Activated T-cell treated with anti-CD3 and anti-CD28 coated beads, Interleukin-2, amount 50 U/mL, for 4 hours (primary cell): ENCODE data around the gene CBX2. TPM values are rescaled to one million over a fixed set of nuclear protein-coding genes. Genes with fewer than 3 reads are reported as not detected.

Experiments used
- ATAC-seq, 2 donors: fragments of 200-7000 bp; cut with Tn5 transposase; one replicate each; pipeline ENCODE4 v1.10.0; 2021
- DNase-seq: peaks from one replicate; pipeline ENCODE4 v3.0.0-alpha.2; 2020
- H3K27me3 Mint-ChIP-seq: one replicate; pipeline ENCODE4 v1.8.0; 2021; ENCODE audit warnings: low read depth, mixed read lengths
- H3K36me3 Mint-ChIP-seq: one replicate; pipeline ENCODE4 v1.8.0; 2022; ENCODE audit warnings: mixed read lengths; ENCODE audit not compliant: insufficient read depth
- H3K4me1 Mint-ChIP-seq: one replicate; pipeline ENCODE4 v1.8.0; 2021; ENCODE audit warnings: low read depth, mixed read lengths
- H3K4me3 Mint-ChIP-seq: one replicate; pipeline ENCODE4 v1.8.0; 2021; ENCODE audit warnings: mild to moderate bottlenecking, moderate library complexity, mixed read lengths
- H3K9me3 Mint-ChIP-seq: one replicate; pipeline ENCODE4 v1.8.0; 2021; ENCODE audit warnings: mixed read lengths
- total RNA-seq, 3 donors: library from RNA; stranded (reverse); gene quantifications; one replicate each; pipeline ENCODE4 v1.2.1, GENCODE V29; 2021

Gene CBX2
- total RNA-seq, 3 donors from 2014 or later: 1.0 to 2.6 (median 1.4) TPM

DNA sequence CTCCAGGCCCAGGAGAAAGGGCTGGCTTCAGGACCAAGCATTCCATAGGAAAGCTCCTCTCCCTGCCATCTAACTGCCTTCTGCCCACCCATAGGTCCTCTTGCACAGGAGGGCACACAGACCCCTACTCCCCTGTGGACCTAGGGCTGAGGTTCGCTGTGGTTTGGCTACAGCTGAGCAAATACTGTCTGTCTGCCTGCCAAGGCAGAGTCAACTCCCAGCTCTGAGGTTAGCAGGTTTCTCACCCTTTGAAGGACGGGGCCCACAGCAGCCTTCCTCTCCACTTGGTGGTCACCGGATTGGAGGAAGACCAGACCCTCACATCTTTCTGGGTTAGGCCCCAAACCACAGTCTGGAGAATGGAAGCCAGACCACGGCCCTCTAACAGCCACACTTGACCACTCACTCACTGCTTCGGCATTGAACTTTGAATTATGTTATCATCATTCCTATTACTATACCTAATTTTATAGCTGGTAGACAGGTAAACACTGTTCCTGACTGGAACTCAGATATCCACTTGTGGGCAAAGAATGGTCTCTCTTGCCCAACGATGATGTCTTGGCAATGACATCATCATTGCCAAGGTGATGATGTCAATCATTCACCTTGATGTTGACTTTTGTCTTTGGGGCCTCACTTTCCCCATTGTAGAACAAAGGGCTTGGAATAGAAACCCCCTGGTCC lies 47.1 kb downstream of the CBX2 start:
- DNase-seq (no peak), ATAC-seq (no peak)
- Mint-ChIP-seq H3K4me3 (no peak overlapping the region), H3K4me1 (peaks cover 11% of the 10 kb centered on the region), H3K27me3 (peaks cover 19% of the 10 kb centered on the region), H3K9me3 (no peaks in the 10 kb centered on the region), H3K36me3 (no peaks in the 10 kb centered on the region)

- DNase-seq (no peak), ATAC-seq (no peak)
- H3K4me3 Mint-ChIP-seq: no peak overlapping the region
- no peaks in the 10 kb centered on the region for H3K9me3 Mint-ChIP-seq
- H3K36me3 Mint-ChIP-seq: no peaks in the 10 kb centered on the region
- H3K4me1 Mint-ChIP-seq: peaks cover 11% of the 10 kb centered on the region
- H3K27me3 Mint-ChIP-seq: peaks cover 14% of the 10 kb centered on the region
These were observed 47.6 kb downstream of the CBX2 start for GRCh38 chr17:79825580-79825921.

GRCh38 chr17:79826204-79826680 lies 48.3 kb downstream of the CBX2 start:
- Mint-ChIP-seq H3K4me3 (no peak overlapping the region), H3K4me1 (peaks cover 11% of the 10 kb centered on the region), H3K9me3 (no peaks in the 10 kb centered on the region), H3K27me3 (peaks cover 9% of the 10 kb centered on the region), H3K36me3 (no peaks in the 10 kb centered on the region)
- no peak for DNase-seq
- ATAC-seq: no peak

GRCh38 chr17:79826841-79827578 lies 49.1 kb downstream of the CBX2 start:
- no peaks in the 10 kb centered on the region for H3K36me3 Mint-ChIP-seq
- peaks cover 7% of the 10 kb centered on the region for H3K27me3 Mint-ChIP-seq
- DNase-seq: no peak
- no peaks in the 10 kb centered on the region for H3K9me3 Mint-ChIP-seq
- H3K4me3 Mint-ChIP-seq: no peak overlapping the region
- peaks cover 13% of the 10 kb centered on the region for H3K4me1 Mint-ChIP-seq
- ATAC-seq: no peak

DNA sequence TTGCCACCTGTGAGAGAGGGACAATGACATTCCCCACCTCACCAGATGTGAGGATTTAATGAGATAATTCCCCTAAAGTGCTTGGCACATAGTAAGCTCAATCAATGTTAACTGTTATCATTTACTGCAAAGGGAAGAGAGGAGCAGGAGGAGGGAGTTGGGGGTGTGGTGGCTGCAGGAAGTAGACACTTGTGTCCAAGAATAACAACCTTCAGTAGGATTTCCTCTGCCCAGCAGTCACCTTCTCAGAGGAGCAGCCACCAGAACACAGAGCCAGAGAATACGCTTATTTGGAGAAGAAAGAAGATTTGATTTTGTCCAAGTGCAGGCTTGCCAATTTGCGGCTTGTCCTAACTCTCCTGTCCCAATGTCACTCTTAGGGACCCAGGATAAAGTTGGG lies 51.1 kb downstream of the CBX2 start:
- Mint-ChIP-seq H3K36me3 (peaks cover 3% of the 10 kb centered on the region), H3K27me3 (peaks cover 7% of the 10 kb centered on the region), H3K4me3 (no peak overlapping the region), H3K9me3 (no peaks in the 10 kb centered on the region), H3K4me1 (peaks cover 19% of the 10 kb centered on the region)
- DNase-seq (no peak), ATAC-seq (no peak)

- Mint-ChIP-seq H3K36me3 (peaks cover 3% of the 10 kb centered on the region), H3K9me3 (no peaks in the 10 kb centered on the region), H3K4me1 (peaks cover 19% of the 10 kb centered on the region), H3K4me3 (no peak overlapping the region), H3K27me3 (peaks cover 5% of the 10 kb centered on the region)
- DNase-seq (no peak), ATAC-seq (no peak)
These were observed 51.5 kb downstream of the CBX2 start for GRCh38 chr17:79829457-79829856.

DNA sequence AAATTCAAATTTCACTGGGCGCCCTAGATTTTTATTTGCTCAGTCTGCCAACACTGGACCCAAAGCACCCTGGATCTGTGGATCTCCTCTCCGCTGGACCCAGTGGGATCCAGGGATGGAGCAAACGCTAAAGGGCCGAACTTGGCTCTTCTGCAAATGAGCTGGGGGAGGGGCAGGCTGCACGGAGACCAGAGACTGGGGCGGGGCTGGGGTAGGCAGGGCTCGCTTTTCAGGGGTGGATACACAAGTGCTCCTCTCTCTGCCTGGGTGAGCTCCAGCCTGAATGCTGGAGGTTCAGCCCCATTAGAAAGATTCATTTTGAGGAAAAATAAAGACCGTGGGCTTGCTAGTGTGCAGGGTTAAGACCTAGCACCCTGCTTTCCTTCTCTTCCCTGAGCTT lies 52.4 kb downstream of the CBX2 start:
- H3K36me3 Mint-ChIP-seq: peaks cover 5% of the 10 kb centered on the region
- peaks cover 22% of the 10 kb centered on the region for H3K4me1 Mint-ChIP-seq
- no peak for ATAC-seq
- peaks cover 4% of the 10 kb centered on the region for H3K27me3 Mint-ChIP-seq
- no peak overlapping the region for H3K4me3 Mint-ChIP-seq
- no peak for DNase-seq
- no peaks in the 10 kb centered on the region for H3K9me3 Mint-ChIP-seq

GRCh38 chr17:79830763-79831264 lies 52.9 kb downstream of the CBX2 start:
- no peaks in the 10 kb centered on the region for H3K9me3 Mint-ChIP-seq
- DNase-seq: no peak
- peaks cover 4% of the 10 kb centered on the region for H3K27me3 Mint-ChIP-seq
- H3K4me1 Mint-ChIP-seq: peaks cover 22% of the 10 kb centered on the region
- peaks cover 5% of the 10 kb centered on the region for H3K36me3 Mint-ChIP-seq
- ATAC-seq: no peak
- no peak overlapping the region for H3K4me3 Mint-ChIP-seq

- H3K9me3 Mint-ChIP-seq: no peaks in the 10 kb centered on the region
- H3K36me3 Mint-ChIP-seq: peaks cover 5% of the 10 kb centered on the region
- no peak for DNase-seq
- ATAC-seq: no peak
- no peak overlapping the region for H3K4me3 Mint-ChIP-seq
- peaks cover 3% of the 10 kb centered on the region for H3K27me3 Mint-ChIP-seq
- peaks cover 16% of the 10 kb centered on the region for H3K4me1 Mint-ChIP-seq
These were observed 53.6 kb downstream of the CBX2 start for GRCh38 chr17:79831265-79832217.

- Mint-ChIP-seq H3K27me3 (no peaks in the 10 kb centered on the region), H3K4me1 (peaks cover 22% of the 10 kb centered on the region), H3K36me3 (peaks cover 5% of the 10 kb centered on the region), H3K4me3 (peak overlapping the region; percentile 24), H3K9me3 (no peaks in the 10 kb centered on the region)
- ATAC-seq (no peak), DNase-seq (no peak)
These were observed 54.5 kb downstream of the CBX2 start for GRCh38 chr17:79832218-79833109.

GRCh38 chr17:79833110-79833450 lies 55.1 kb downstream of the CBX2 start:
- no peak for ATAC-seq
- Mint-ChIP-seq H3K9me3 (no peaks in the 10 kb centered on the region), H3K4me3 (peak overlapping the region; percentile 24), H3K4me1 (peaks cover 27% of the 10 kb centered on the region), H3K27me3 (no peaks in the 10 kb centered on the region), H3K36me3 (peaks cover 5% of the 10 kb centered on the region)
- DNase-seq: no peak

DNA sequence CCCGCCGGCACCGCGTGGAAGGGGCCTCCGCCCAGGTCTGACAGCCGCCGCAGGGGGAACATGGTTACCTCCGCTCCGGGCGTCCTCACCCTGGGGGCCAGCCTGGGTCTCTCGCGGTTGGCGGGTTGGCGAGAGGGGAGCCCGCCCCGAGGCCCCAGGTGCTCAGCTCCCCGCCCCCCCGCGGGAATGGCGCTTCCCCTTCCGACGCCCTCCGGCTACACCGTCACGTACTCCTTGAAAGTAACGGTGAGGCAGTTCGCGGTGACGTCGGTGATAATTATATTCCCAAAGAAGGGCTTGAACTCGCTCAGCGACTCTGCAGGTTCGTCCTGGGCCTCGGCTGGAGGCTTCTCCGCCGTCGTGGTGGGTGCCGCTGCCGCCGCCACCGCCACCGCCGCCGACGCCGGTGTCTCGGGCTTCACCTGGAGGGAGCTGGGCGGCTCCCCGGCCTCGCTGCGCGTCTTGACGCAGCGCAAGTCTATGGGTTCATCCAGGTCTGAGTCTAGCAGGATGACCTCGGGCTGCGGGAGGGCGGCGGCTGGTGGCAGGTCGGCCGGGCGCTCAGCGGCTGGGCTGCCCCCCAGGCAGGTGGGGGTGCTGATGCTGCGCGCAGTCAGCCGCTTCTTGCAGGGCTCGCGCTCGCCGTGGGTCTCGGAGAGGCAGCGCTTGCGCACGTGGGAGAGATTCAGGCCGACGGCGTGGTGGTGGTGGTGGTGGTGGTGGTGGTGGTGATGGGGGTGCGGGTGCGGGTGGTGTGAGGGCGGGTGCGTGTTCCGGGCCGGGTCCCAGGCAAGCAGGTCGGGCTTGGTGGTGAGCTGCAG lies 56.0 kb downstream of the CBX2 start:
- ATAC-seq: no peak
- Mint-ChIP-seq H3K27me3 (no peaks in the 10 kb centered on the region), H3K4me1 (peaks cover 28% of the 10 kb centered on the region), H3K4me3 (no peak overlapping the region), H3K36me3 (peaks cover 5% of the 10 kb centered on the region), H3K9me3 (no peaks in the 10 kb centered on the region)
- DNase-seq: no peak
